Occipital lobe (tissue), 2 donors: ENCODE data around the gene RERE. TPM values are rescaled to one million over a fixed set of nuclear protein-coding genes. Genes with fewer than 3 reads are reported as not detected.

Experiments
- DNase-seq: peaks from one replicate; lab custom pipeline; 2025; lab: John Stamatoyannopoulos, UW
- total RNA-seq: library from RNA; depleted of rRNA; stranded (reverse); fragments of >200 nt; gene quantifications from one replicate; pipeline ENCODE4 v1.2.3, GENCODE V29; 2014

The RERE gene
- total RNA-seq, 1 donor from 2014 or later = 1,292 TPM

- DNase-seq = no peak
Observed at GRCh38 chr1:8669606-8670335, 147.7 kb downstream of the RERE start.

DNA sequence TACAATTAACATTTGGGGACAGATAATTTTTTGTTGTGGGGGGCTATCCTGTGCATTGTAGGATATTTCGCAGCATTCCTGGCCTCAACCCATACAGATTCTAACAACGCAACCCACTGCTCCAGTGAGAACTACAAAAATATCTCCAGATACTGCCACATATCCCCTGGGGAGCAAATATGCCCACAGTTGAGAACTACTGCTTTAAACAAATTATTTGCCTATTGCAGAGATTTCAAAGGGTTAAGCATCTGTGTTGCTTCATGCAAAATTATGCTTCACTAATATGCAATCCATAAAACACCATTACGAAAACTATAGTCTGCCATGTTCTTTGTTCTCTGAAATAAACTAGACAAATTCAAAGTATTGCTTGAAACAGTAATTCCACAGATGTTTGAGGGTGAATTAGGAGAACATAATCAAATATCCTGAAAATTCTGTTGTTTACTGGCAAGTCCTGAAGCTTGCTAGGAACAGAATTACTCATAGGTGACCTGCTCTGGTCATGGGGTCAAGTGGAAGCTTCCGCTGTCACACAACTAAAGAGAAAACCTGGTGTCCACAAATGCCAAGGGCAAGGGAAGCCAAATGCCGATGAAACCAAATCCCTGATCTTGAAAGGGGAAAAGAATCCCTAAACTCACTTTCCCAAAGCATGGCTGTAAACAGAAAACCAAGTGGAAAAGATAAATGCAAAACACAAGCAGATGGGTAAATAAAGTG lies 149.4 kb downstream of the RERE start:
- no peak for DNase-seq

DNA sequence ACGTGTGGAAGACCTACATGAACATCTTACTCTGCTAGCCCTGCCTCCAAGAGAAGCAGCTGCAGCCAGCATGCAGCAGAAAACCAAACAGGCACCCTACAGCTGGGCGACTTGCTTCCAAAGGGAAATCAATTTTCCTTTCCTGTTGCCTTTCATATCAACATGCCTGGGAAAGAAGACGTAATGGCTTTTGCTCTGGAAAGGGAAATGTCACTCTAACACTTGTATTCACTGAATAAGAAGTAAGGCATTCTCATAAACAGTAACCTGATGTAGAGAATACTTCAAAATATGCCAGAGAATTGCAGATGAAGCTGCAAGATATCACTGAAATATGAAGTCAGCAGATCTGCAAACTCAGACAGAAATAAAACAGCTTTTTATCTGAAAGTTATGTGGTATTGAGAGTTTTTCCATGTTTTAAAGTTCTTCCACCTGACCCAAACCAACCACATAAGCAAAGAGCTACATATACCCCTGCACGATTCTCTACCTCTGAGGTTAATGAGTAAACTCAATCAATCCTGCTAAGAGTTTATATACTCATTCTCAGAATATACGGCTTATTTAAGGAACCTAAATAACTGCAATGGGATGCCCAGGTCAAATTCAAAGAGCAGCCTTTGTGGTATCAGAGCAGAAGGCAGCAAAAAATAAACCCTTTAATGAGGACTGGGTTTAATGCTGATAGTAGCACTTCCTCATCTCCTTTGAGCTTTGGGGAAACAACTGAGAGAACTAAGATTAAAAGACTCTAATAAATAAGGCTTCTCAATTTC lies 150.9 kb downstream of the RERE start:
- DNase-seq = no peak

GRCh38 chr1:8665833-8666232 lies 151.6 kb downstream of the RERE start:
- DNase-seq = no peak

DNA sequence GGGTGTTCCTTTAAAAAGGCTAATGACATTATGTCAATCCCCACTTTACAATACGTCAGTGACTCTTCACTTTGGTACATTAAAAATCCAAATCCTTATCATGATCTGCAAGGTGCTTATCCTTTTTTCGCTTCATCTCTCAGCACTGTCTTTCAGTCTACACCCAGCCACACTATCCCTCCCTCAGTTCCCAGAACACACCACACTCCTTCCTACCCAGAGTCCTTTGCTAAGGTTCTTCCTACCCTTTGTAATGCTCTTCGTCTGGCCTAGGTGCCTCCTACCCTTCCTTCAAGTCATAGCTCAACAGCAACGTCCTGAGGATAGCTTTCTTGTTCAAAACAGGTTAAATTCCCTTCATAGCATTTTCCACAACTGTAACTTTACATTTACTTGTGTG lies 152.6 kb downstream of the RERE start:
- DNase-seq = no peak

DNA sequence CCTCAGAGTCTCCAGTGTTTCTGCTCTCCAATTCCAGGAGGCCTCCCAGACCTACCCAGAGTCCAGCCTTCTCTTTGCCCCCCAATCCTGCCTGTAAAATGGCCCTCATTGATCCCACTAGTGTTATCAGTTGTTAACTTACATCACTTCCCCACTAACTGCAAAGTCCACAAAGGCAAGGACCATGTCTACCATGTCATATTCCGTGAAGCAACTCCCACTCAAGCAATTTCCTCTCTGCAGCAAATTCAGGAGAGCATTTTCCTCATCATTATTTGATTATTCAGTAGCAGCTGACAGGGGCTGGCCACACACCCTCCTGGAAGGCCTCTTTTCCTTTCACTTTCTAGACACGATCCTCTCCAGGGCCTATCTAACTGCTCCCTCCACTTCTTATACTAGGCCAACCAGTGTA lies 153.5 kb downstream of the RERE start:
- DNase-seq = no peak

DNA sequence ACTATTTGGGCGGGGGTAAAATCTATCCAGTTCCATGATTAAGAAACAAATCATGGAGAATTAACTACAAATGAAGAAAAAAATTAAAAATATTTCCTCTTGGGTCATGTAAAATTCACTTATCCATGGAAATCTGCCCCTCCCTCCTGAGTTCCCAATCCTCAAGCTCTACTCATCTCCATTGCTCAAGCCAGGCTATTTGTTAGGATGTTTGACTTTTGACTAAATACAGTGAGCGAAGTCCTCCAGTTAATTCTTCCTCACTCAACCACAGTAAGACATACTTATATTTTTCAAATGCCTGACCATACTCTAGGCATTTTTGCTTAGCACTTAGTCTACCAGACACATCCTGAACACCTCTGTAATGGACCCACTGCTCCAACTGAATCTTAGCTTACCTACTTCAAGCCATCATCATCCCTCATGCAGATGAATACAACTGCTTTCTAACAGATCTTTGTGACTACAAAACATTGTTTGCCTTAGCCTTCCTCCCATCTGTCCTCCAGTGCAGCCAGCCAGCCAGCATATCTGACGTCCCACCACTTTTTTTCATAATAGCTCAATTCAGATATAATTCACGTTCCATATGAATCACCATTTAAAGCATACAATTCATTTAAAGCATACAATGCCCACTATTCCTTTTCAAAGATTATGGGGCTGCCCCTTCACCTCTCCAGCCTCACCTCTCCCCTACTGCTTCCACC lies 154.2 kb downstream of the RERE start:
- DNase-seq = no peak

- DNase-seq = no peak
Observed at GRCh38 chr1:8662380-8663072, 154.9 kb downstream of the RERE start.

- no peak for DNase-seq
Observed at GRCh38 chr1:8661185-8662110, 156.0 kb downstream of the RERE start.

DNA sequence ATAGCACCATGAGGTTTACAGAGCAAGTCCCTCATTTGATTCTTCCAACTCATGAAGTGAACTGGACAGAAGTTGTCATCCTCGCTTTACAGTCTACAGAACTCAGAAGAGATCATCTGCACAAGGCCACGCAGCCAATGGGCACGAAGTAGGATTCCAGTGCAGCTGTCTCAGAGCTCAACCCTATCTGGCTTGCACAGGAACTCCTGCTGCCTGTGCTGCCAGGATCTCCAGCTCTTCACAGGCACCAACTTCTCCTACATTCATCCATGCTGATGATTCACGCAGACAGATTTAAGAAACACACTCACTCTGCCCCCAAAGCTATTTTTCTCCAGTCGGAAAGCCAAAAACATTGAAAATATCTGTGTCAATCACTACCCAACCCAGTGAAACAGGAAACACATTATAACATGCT lies 157.0 kb downstream of the RERE start:
- peak; percentile 69 for DNase-seq

DNA sequence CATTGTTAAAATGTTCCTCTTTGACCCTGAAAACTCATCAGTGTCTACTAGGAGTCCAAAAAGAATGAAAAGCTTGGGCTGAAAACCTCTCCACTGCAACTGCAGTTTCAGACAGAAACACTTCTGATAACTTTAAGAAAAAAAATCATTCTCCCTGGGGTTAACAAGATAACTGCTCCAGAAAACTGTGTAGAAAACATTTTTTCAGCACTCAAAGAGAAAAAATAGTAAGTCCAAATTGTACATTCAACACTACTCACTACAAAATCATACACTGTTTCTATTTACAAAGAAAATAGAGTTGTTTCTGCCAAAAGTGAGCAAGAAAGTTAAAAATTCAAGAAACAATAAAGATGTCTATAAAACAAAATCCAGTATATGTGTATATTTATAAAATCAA lies 157.8 kb downstream of the RERE start:
- DNase-seq = no peak

GRCh38 chr1:8653878-8654277 lies 163.6 kb downstream of the RERE start:
- no peak for DNase-seq

DNA sequence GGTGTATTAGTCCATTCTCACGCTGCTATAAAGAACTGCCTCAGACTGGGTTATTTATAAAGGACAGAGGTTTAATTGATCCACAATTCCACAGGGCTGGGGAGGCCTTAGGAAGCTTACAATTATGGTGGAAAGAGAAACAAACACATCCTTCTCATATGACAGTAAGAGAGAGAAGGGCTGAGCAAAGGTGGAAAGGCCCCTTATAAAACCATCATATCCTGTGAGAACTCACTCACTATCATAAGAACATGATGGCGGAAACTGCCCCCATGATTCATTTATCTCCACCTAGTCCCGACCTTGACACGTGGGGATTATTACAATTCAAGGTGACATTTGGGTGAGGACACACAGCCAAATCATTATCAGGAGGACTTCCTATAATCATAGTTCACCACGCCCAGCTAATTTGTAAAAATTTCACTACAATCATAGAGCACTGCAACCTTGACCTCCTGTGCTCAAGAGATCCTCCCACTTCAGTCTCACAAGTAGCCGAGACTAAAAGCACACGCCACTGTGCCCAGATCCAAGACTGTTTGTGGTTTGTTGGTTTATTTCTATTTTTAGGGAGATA lies 164.9 kb downstream of the RERE start:
- DNase-seq = no peak

GRCh38 chr1:8651962-8652361 lies 165.5 kb downstream of the RERE start:
- DNase-seq = no peak

DNA sequence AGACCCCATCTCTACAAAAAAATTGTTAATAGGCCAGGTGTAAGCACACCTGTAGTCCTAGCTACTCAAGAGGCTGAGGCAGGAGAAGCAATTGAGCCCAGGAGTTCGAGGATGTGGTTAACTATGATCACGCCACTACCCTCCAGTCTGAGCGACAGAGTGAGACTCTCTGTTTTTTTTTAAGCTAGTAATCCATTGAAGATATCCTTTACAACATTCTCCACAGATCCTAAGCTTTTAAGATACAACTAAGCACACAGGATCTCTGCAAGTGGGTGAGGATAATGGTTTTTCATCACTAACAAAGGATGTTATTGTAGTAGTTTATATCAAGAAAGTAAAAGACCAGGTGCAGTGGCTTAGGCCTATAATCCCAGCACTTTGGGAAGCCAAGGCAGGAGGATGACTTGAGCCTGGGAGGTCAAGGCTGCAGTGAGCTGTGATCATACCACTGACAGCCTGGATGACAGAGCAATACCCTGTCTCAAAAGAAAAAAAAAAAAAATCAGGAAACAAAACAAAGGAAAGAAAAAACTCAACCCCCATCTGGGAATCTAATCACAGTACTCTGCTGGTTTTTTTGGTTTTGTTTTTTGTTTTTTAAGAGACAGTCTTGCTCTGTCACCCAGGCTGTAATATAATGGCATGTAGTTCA lies 166.1 kb downstream of the RERE start:
- no peak for DNase-seq

DNA sequence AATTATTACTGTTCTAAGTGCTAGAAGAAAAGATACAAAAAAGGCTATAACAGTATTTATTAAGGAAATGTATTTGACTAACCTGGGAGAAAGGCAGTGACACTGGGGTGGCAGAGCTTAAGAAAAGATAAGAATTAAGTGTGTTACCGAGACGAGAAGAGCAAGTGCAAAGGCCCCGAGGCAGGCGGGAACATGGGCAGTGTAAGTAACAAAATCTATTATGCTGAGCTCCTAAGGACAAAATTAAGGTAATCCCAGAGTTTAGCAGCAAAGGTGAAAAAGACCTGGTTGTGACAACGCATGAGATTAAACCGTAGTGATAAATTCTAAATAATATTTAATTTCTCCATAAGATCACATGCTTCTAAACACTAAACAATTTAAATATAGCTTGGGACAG lies 167.6 kb downstream of the RERE start:
- no peak for DNase-seq

DNA sequence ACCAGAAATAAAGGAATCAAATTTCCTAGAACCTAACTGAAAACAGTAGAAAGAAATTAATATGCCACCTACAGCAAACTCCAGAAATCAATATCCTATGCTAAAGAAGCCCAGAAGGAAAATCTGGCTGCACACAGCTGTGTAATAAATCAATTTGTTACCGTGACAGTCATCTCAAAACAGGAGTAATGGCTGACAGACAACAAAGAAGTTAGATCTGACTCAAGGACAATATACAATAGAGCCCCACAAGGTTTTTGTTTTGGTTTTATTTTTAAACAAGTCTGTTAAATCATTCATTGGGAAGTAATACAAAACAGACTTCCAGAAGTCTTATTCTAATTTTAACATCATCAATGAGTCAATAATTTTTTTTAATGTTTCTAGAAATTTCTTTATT lies 168.4 kb downstream of the RERE start:
- no peak for DNase-seq

GRCh38 chr1:8646996-8647395 lies 170.4 kb downstream of the RERE start:
- DNase-seq = no peak

GRCh38 chr1:8646189-8646588 lies 171.3 kb downstream of the RERE start:
- no peak for DNase-seq
